Breast epithelium (tissue), 4 donors: Measurements from ENCODE around the gene NKD2. TPM values are rescaled to one million over a fixed set of nuclear protein-coding genes. Genes with fewer than 3 reads are reported as not detected.

ENCODE experiments used
- DNase-seq, 2 donors: peaks; one replicate each; pipeline ENCODE4 v3.0.0-alpha.2; 2019; ENCODE audit warnings: low spot score in 2 of 2
- H3K27ac ChIP-seq, 2 donors: fragments of 200-600 bp; sonication (generic) in 1 of 2; one replicate each; pipeline ENCODE4 v1.5.1; 2016 to 2019; ENCODE audit warnings: mild to moderate bottlenecking in 1 of 2
- H3K27me3 ChIP-seq, 2 donors: fragments of 200-600 bp; sonication (generic) in 1 of 2; one replicate each; pipeline versions ENCODE4 v1.5.1 to v1.6.0; 2017 to 2019; ENCODE audit warnings: control low read depth in 1 of 2, mild to moderate bottlenecking in 1 of 2
- H3K36me3 ChIP-seq: fragments of 200-600 bp; one replicate; pipeline ENCODE4 v1.5.1; 2019
- H3K4me1 ChIP-seq, 2 donors: fragments of 200-600 bp; sonication (generic); one replicate each; pipeline ENCODE4 v1.5.1; 2016 to 2019; ENCODE audit warnings: control low read depth in 1 of 2
- H3K4me3 ChIP-seq, 3 donors: fragments of 200-600 bp; sonication (generic); 1 replicate in 2 of 3; 2 replicates in 1 of 3; pipeline ENCODE4 v1.5.1; 2016 to 2019; ENCODE audit warnings: mild to moderate bottlenecking in 3 of 3, moderate library complexity in 2 of 3
- H3K9me3 ChIP-seq, 2 donors: fragments of 200-600 bp; sonication (generic) in 1 of 2; one replicate each; pipeline ENCODE4 v1.5.1; 2016 to 2019; ENCODE audit warnings: control low read depth in 1 of 2
- CTCF ChIP-seq, 3 donors: fragments of 450-650 bp; IDR thresholded peaks; one replicate each; pipeline ENCODE4 v1.5.1; 2016 to 2017; ENCODE audit warnings: antibody characterized with exemption in 3 of 3, mild to moderate bottlenecking in 3 of 3, moderate library complexity in 3 of 3
- POLR2A ChIP-seq: fragments of 450-650 bp; IDR thresholded peaks from one replicate; pipeline ENCODE4 v1.6.1; 2016; ENCODE audit warnings: antibody characterized with exemption, mild to moderate bottlenecking, moderate library complexity
- POLR2AphosphoS5 ChIP-seq, 3 donors: sonication (generic); formaldehyde crosslinking; IDR thresholded peaks; one replicate each; pipeline ENCODE4 v1.6.1; 2017; ENCODE audit warnings: antibody characterized with exemption in 3 of 3
- intact Hi-C: fragments of 100-400 bp; cut with DNase I; formaldehyde crosslinking; loops from one replicate; pipeline ENCODE4 v1.15.1; 2023; ENCODE audit warnings: low total_unique reads
- total RNA-seq, 3 donors: library from RNA; depleted of rRNA; stranded (reverse); fragments of >200 nt; gene quantifications; one replicate each; pipeline ENCODE4 v1.1.0, GENCODE V29; 2016

The NKD2 gene
- total RNA-seq, 3 donors from 2014 or later, result 5.9 to 16.7 TPM; not detected in 1

GRCh38 chr5:1067141-1068121 lies 58.8 kb downstream of the NKD2 start:
- no peaks in the 10 kb centered on the region for H3K27me3 ChIP-seq
- no peak overlapping the region for H3K27ac ChIP-seq
- H3K4me3 ChIP-seq, result no peak overlapping the region
- TF ChIP-seq POLR2AphosphoS5 (IDR thresholded peaks at IDR 0.05), result no peak
- no peak for TF ChIP-seq POLR2A
- TF ChIP-seq CTCF (IDR thresholded peaks at IDR 0.05), result no peak
- H3K4me1 ChIP-seq, result no peaks in the 10 kb centered on the region
- peaks cover 8% of the 10 kb centered on the region for H3K36me3 ChIP-seq
- H3K9me3 ChIP-seq, result no peaks in the 10 kb centered on the region
- DNase-seq, result no peak
- intact Hi-C loops, result no loop called here

- Histone ChIP-seq H3K36me3 (peaks cover 8% of the 10 kb centered on the region), H3K4me3 (no peak overlapping the region), H3K9me3 (no peaks in the 10 kb centered on the region), H3K27me3 (no peaks in the 10 kb centered on the region), H3K4me1 (no peaks in the 10 kb centered on the region), H3K27ac (no peak overlapping the region)
- intact Hi-C loops, result no loop called here
- DNase-seq, result no peak
- no peak for TF ChIP-seq POLR2AphosphoS5 (IDR thresholded peaks at IDR 0.05)
- TF ChIP-seq POLR2A, result no peak
- TF ChIP-seq CTCF (IDR thresholded peaks at IDR 0.05), result no peak
Measured at GRCh38 chr5:1068204-1068894, 59.7 kb downstream of the NKD2 start.

GRCh38 chr5:1068895-1069719 lies 60.5 kb downstream of the NKD2 start:
- Histone ChIP-seq H3K27me3 (no peaks in the 10 kb centered on the region), H3K9me3 (no peaks in the 10 kb centered on the region), H3K4me1 (no peaks in the 10 kb centered on the region), H3K36me3 (peaks cover 4% of the 10 kb centered on the region), H3K4me3 (no peak overlapping the region), H3K27ac (no peak overlapping the region)
- intact Hi-C loops, result no loop called here
- TF ChIP-seq POLR2A (no peak), POLR2AphosphoS5 (IDR thresholded peaks at IDR 0.05) (no peak), CTCF (IDR thresholded peaks at IDR 0.05) (no peak)
- DNase-seq, result no peak

- Histone ChIP-seq H3K4me1 (no peaks in the 10 kb centered on the region), H3K9me3 (no peaks in the 10 kb centered on the region), H3K4me3 (no peak overlapping the region), H3K36me3 (no peaks in the 10 kb centered on the region), H3K27ac (no peak overlapping the region), H3K27me3 (no peaks in the 10 kb centered on the region)
- intact Hi-C loops, result no loop called here
- no peak for TF ChIP-seq CTCF (IDR thresholded peaks at IDR 0.05)
- TF ChIP-seq POLR2A, result no peak
- no peak for TF ChIP-seq POLR2AphosphoS5 (IDR thresholded peaks at IDR 0.05)
- no peak for DNase-seq
Measured at GRCh38 chr5:1069720-1070088, 61.1 kb downstream of the NKD2 start.
